Nephron progenitor cell (in vitro differentiated cells): ENCODE results near the gene RIPPLY1.

ENCODE experiments used
- DNase-seq: peaks from one replicate; pipeline ENCODE4 v3.0.0; 2021
- H3K27ac Mint-ChIP-seq: 2 replicates; pipeline ENCODE4 v1.8.0; 2021; ENCODE audit warnings: mild to moderate bottlenecking, moderate library complexity, mixed read lengths
- H3K27me3 Mint-ChIP-seq: 2 replicates; pipeline ENCODE4 v1.8.0; 2021; ENCODE audit warnings: mild to moderate bottlenecking, low read depth, mixed read lengths; ENCODE audit not compliant: poor library complexity
- H3K36me3 Mint-ChIP-seq: 2 replicates; pipeline ENCODE4 v1.8.0; 2021; ENCODE audit warnings: low read depth, mixed read lengths
- H3K4me1 Mint-ChIP-seq: 2 replicates; pipeline ENCODE4 v1.8.0; 2021; ENCODE audit warnings: mixed read lengths
- H3K4me3 Mint-ChIP-seq: 2 replicates; pipeline ENCODE4 v1.8.0; 2021; ENCODE audit warnings: mild to moderate bottlenecking, moderate library complexity, mixed read lengths
- H3K9me3 Mint-ChIP-seq: 2 replicates; pipeline ENCODE4 v1.8.0; 2021; ENCODE audit warnings: mild to moderate bottlenecking, moderate library complexity, mixed read lengths
- TF ChIP-seq, protein P1 (sequence below): fragments of 200-600 bp; sonication (generic); IDR thresholded peaks from 2 replicates; pipeline ENCODE4 v1.5.0; 2021; ENCODE audit warnings: antibody characterized with exemption

The RIPPLY1 gene

DNA sequence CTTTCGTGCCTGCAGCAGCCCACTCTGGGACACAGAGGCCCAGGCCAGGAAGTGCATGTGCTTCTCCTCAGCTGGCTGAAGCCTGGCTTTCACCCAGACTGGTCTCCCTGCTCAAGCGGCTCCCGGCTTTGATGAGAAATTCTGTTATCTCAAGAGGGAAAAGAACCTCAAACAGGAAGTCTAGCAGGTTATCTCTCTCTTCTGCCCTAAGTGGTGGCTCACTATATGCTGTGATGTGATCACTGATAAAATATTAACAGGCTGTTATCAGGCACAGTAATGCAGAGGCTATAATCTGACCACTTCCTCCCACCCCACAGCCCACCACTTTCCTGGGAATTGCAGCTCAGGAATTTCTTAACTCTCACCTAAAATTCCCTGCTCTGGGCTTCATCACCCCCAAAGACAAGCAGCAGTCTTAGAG lies 30.4 kb upstream of the RIPPLY1 start:
- Mint-ChIP-seq H3K27me3 (peaks cover 13% of the 10 kb centered on the region), H3K36me3 (no peaks in the 10 kb centered on the region), H3K27ac (no peak overlapping the region), H3K4me3 (no peak overlapping the region), H3K9me3 (peaks cover 24% of the 10 kb centered on the region), H3K4me1 (peaks cover 6% of the 10 kb centered on the region)
- TF ChIP-seq, protein P1, sequence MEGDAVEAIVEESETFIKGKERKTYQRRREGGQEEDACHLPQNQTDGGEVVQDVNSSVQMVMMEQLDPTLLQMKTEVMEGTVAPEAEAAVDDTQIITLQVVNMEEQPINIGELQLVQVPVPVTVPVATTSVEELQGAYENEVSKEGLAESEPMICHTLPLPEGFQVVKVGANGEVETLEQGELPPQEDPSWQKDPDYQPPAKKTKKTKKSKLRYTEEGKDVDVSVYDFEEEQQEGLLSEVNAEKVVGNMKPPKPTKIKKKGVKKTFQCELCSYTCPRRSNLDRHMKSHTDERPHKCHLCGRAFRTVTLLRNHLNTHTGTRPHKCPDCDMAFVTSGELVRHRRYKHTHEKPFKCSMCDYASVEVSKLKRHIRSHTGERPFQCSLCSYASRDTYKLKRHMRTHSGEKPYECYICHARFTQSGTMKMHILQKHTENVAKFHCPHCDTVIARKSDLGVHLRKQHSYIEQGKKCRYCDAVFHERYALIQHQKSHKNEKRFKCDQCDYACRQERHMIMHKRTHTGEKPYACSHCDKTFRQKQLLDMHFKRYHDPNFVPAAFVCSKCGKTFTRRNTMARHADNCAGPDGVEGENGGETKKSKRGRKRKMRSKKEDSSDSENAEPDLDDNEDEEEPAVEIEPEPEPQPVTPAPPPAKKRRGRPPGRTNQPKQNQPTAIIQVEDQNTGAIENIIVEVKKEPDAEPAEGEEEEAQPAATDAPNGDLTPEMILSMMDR, result no peak
- no peak for DNase-seq

- Mint-ChIP-seq H3K27me3 (peaks cover 13% of the 10 kb centered on the region), H3K9me3 (peaks cover 25% of the 10 kb centered on the region), H3K36me3 (no peaks in the 10 kb centered on the region), H3K4me3 (no peak overlapping the region), H3K4me1 (peaks cover 6% of the 10 kb centered on the region), H3K27ac (no peak overlapping the region)
- DNase-seq, result no peak
- TF ChIP-seq, protein P1, result no peak
These were observed 29.9 kb upstream of the RIPPLY1 start for GRCh38 chrX:106932960-106933537.

GRCh38 chrX:106932492-106932923 lies 29.4 kb upstream of the RIPPLY1 start:
- H3K27ac Mint-ChIP-seq, result no peak overlapping the region
- H3K9me3 Mint-ChIP-seq, result peaks cover 25% of the 10 kb centered on the region

DNA sequence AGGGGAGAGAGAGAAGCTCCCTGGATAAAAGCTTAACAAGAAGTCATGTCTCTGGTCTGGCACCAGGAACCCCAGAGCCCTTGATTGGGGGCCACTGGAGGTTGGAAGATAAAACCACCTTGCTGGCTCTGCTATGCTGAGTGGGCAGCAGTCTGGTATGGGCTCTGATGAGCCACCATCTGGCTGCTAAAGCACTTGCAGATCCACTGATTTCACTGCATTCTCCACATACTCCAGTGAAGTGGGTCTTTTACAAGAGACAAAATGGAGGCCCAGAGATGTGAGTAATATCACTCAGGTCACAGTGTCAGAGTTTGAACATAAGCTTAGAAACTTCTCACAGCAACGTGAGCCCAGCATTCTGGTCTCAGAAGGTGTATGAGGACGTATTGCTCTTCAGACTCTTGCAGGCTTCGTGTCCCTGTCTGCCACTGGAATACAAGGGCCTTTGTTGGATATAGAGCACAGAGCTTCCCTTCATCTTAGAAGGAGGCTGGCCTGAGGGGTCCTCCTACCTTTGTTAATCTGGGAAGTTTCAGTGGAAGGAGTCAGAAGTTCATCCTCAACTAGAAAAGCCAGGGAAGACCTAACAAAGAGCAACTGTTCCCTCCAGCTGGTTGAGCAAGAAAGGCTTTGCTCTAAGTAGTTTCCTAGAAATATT lies 28.8 kb upstream of the RIPPLY1 start:
- H3K36me3 Mint-ChIP-seq, result no peaks in the 10 kb centered on the region
- TF ChIP-seq, protein P1, result no peak

More at GRCh38 chrX:106932492-106932923, 29.4 kb upstream of the RIPPLY1 start:
- no peak for DNase-seq
- H3K4me3 Mint-ChIP-seq, result no peak overlapping the region
- peaks cover 13% of the 10 kb centered on the region for H3K27me3 Mint-ChIP-seq
- H3K4me1 Mint-ChIP-seq, result peaks cover 6% of the 10 kb centered on the region
- H3K36me3 Mint-ChIP-seq, result no peaks in the 10 kb centered on the region
- TF ChIP-seq, protein P1, result no peak

GRCh38 chrX:106928227-106928626 lies 25.1 kb upstream of the RIPPLY1 start:
- no peaks in the 10 kb centered on the region for H3K36me3 Mint-ChIP-seq
- peaks cover 6% of the 10 kb centered on the region for H3K4me1 Mint-ChIP-seq
- TF ChIP-seq, protein P1, result no peak
- peaks cover 25% of the 10 kb centered on the region for H3K9me3 Mint-ChIP-seq
- DNase-seq, result no peak
- peaks cover 14% of the 10 kb centered on the region for H3K27me3 Mint-ChIP-seq
- no peak overlapping the region for H3K4me3 Mint-ChIP-seq
- no peak overlapping the region for H3K27ac Mint-ChIP-seq

More for the DNA sequence above, 28.8 kb upstream of the RIPPLY1 start:
- no peak overlapping the region for H3K4me3 Mint-ChIP-seq
- H3K27ac Mint-ChIP-seq, result no peak overlapping the region
- H3K9me3 Mint-ChIP-seq, result peaks cover 25% of the 10 kb centered on the region
- peaks cover 6% of the 10 kb centered on the region for H3K4me1 Mint-ChIP-seq
- H3K27me3 Mint-ChIP-seq, result peaks cover 14% of the 10 kb centered on the region
- DNase-seq, result no peak

DNA sequence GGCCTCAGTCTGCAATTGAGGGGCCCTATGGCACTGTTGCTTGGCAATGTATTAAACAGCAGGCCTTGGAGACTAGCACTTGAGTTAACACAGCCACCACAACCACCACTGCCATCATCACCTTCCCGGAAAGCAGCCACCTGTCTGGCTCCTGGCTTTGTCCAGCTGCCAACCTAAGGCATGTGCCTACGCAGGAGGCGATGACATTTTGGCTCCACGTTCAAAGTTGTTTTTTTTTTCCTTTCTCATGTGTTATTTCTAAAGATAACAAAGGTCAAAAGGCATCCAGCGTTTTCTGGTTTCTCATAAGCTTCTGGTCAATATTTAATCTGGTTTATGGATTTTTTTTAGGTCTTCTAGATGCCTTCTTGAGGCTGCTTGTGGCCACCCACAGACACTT lies 24.6 kb upstream of the RIPPLY1 start:
- H3K9me3 Mint-ChIP-seq, result peaks cover 20% of the 10 kb centered on the region
- no peaks in the 10 kb centered on the region for H3K36me3 Mint-ChIP-seq
- no peak overlapping the region for H3K4me3 Mint-ChIP-seq
- no peak for DNase-seq
- H3K27ac Mint-ChIP-seq, result no peak overlapping the region
- TF ChIP-seq, protein P1, result no peak
- H3K4me1 Mint-ChIP-seq, result peaks cover 5% of the 10 kb centered on the region
- H3K27me3 Mint-ChIP-seq, result peaks cover 9% of the 10 kb centered on the region
